ENCODE data around the gene UBE2V1. TPM values are rescaled to one million over a fixed set of nuclear protein-coding genes. Genes with fewer than 3 reads are reported as not detected.
"Not testable (repeated sequence)": the region's sequence is repeated elsewhere in the genome, so short reads cannot be mapped to it uniquely, and the experiment has no call there.

Gene UBE2V1
- 100 to 1,000 TPM in 1 of 6 donors, 10 to 100 TPM in 5; 50.3 to 116 (median 69.9) TPM for total RNA-seq

- TF ChIP-seq POLR2AphosphoS5 (IDR thresholded peaks at IDR 0.05) (peak; percentile 79 to 80), CTCF (IDR thresholded peaks at IDR 0.05) (peak in 5 of 6 experiments; percentile 23 to 37 (median 28)), POLR2A (IDR thresholded peaks at IDR 0.05) (peak; percentile 11 to 87 (median 72)), EP300 (IDR thresholded peaks at IDR 0.05) (no peak)
- ATAC-seq (ENCODE audit: low FRiP score in 2 of 2) (peak; percentile 91 to 94), DNase-seq (peak; percentile 96 to 98)
- Histone ChIP-seq H3K27ac (peak within 1 kb of the TSS; percentile 96 to 99 (median 96)), H3K9me3 (no peaks in the 10 kb centered on the region), H3K4me1 (peaks cover 58 to 80% (median 66%) of the 10 kb centered on the region in 4 donors), H3K4me3 (peak within 1 kb of the TSS; percentile 79 to 91 (median 86)), H3K36me3 (peaks cover 0 to 2% (median 0%) of the 10 kb centered on the region in 4 donors), H3K27me3 (no peaks in the 10 kb centered on the region)
- WGBS, 2 donors: 0 to 1% methylated on average over 32 to 34 of the region's 70 CpGs
Measured at GRCh38 chr20:50112512-50113419, at the start of gene UBE2V1. UBE2V1 (minus strand) TSS chr20:50113150; CDS start chr20:50113128, 22 bp downstream.

GRCh38 chr20:50161494-50161893 is 48.5 kb upstream of the UBE2V1 start:
- H3K4me3 ChIP-seq; DNase-seq; H3K9me3 ChIP-seq; H3K27me3 ChIP-seq; H3K36me3 ChIP-seq; ATAC-seq (ENCODE audit: low FRiP score in 2 of 2); H3K27ac ChIP-seq: not testable (repeated sequence)
- WGBS, 2 donors: 77 to 88% methylated on average over 7 of the region's 7 CpGs
- H3K4me1 ChIP-seq: peaks cover 9 to 26% (median 18%) of the 10 kb centered on the region in 4 donors

GRCh38 chr20:50153500-50154377 is 40.8 kb upstream of the UBE2V1 start, which contains the start of gene PEDS1:
PEDS1 (minus strand) TSS chr20:50153723; CDS start chr20:50153637, 86 bp downstream.
- H3K4me3 ChIP-seq: peak within 1 kb of the TSS; percentile 68 to 98 (median 92)
- peaks cover 0 to 2% (median 0%) of the 10 kb centered on the region in 4 donors for H3K36me3 ChIP-seq
- peak; percentile 92 to 98 for ATAC-seq (ENCODE audit: low FRiP score in 2 of 2)
- 4 to 28% methylated on average over 8 to 45 of the region's 99 CpGs for WGBS, 2 donors
- peak; percentile 93 to 98 for DNase-seq
- TF ChIP-seq CTCF (IDR thresholded peaks at IDR 0.05) (peak in 3 of 6 experiments; percentile 1 to 45 (median 43)), POLR2A (IDR thresholded peaks at IDR 0.05) (peak in 3 of 4 donors; percentile 85 to 96 (median 95)), EP300 (IDR thresholded peaks at IDR 0.05) (no peak), POLR2AphosphoS5 (IDR thresholded peaks at IDR 0.05) (peak; percentile 74 to 80)
- H3K27ac ChIP-seq: peak within 1 kb of the TSS; percentile 93 to 98 (median 95)
- H3K9me3 ChIP-seq: no peaks in the 10 kb centered on the region
- no peaks in the 10 kb centered on the region for H3K27me3 ChIP-seq
- H3K4me1 ChIP-seq: peaks cover 41 to 53% (median 46%) of the 10 kb centered on the region in 4 donors

GRCh38 chr20:50153153-50153499 is 40.2 kb upstream of the UBE2V1 start:
- peak overlapping the region; percentile 68 to 98 (median 92) for H3K4me3 ChIP-seq
- H3K9me3 ChIP-seq: no peaks in the 10 kb centered on the region
- DNase-seq: no peak
- ATAC-seq (ENCODE audit: low FRiP score in 2 of 2): peak in 1 of 2 donors; percentile 0
- WGBS, 2 donors: 0% methylated on average over 15 of the region's 18 CpGs; no CpG with 5 or more reads in 1 of the 2 donors
- peaks cover 0 to 8% (median under 1%) of the 10 kb centered on the region in 4 donors for H3K36me3 ChIP-seq
- H3K4me1 ChIP-seq: peaks cover 47 to 59% (median 50%) of the 10 kb centered on the region in 4 donors
- TF ChIP-seq EP300 (IDR thresholded peaks at IDR 0.05): no peak
- no peak for TF ChIP-seq POLR2AphosphoS5 (IDR thresholded peaks at IDR 0.05)
- no peak for TF ChIP-seq POLR2A (IDR thresholded peaks at IDR 0.05)
- TF ChIP-seq CTCF (IDR thresholded peaks at IDR 0.05): no peak
- peak overlapping the region; percentile 93 to 98 (median 95) for H3K27ac ChIP-seq
- no peaks in the 10 kb centered on the region for H3K27me3 ChIP-seq
